ENCODE results near the gene BATF3.

The BATF3 gene, protein sequence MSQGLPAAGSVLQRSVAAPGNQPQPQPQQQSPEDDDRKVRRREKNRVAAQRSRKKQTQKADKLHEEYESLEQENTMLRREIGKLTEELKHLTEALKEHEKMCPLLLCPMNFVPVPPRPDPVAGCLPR

GRCh38 chr1:212699625-212700222 lies at the start of gene BATF3:
TSS of gene BATF3 (minus strand) at chr1:212699840. CDS start at chr1:212699762, 78 bp downstream.
- peaks cover 37% of the 10 kb centered on the region for H3K4me1 ChIP-seq
- peak within 1 kb of the TSS; percentile 66 for H3K9ac ChIP-seq
- no peaks in the 10 kb centered on the region for H3K27me3 ChIP-seq

DNA sequence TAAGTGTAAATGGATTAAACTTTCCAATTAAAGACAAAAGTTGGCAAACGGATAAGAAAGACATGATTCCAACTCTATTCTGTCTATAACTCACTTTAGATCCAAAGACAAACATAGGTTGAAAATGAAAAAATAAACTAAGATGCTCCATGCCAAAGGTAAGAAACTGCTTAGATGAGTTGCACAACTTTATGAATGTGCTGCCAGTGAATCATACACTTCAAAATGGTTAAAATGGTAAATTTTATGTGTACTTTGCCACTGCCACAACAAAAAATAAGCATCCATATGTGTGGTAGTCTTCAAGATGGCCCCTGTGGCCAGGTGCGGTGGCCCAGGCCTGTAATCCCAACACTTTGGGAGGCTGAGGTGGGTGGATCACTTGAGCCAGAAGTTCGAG lies 46.9 kb upstream of the BATF3 start:
- Histone ChIP-seq H3K27ac (no peak overlapping the region), H3K4me2 (no peak overlapping the region), H4K20me1 (no peaks in the 10 kb centered on the region), H3K27me3 (no peaks in the 10 kb centered on the region), H3K9ac (no peak overlapping the region), H3K9me3 (peaks cover 17% of the 10 kb centered on the region), H3K4me3 (no peak overlapping the region), H3K4me1 (peaks cover 5% of the 10 kb centered on the region), H3K36me3 (peaks cover 33% of the 10 kb centered on the region)
- TF ChIP-seq Cebpa-rat (IDR thresholded peaks at IDR 0.05) = no peak

More at GRCh38 chr1:212699625-212700222, at the start of gene BATF3:
- Histone ChIP-seq H3K4me3 (peak within 1 kb of the TSS; percentile 74), H3K4me2 (peak within 1 kb of the TSS; percentile 98), H3K27ac (peak within 1 kb of the TSS; percentile 51; the same call in 1 of the 2 replicates), H3K36me3 (peaks cover 4% of the 10 kb centered on the region; the same call in 1 of the 2 replicates), H4K20me1 (no peaks in the 10 kb centered on the region), H3K9me3 (no peaks in the 10 kb centered on the region)
- 0 out of 2 replicates have a peak, but pooled peaks have one; percentile 19 for TF ChIP-seq Cebpa-rat (IDR thresholded peaks at IDR 0.05)

GRCh38 chr1:212745303-212745702 lies 45.7 kb upstream of the BATF3 start:
- TF ChIP-seq Cebpa-rat (IDR thresholded peaks at IDR 0.05) = no peak
- Histone ChIP-seq H3K4me3 (no peak overlapping the region), H3K4me1 (peaks cover 4% of the 10 kb centered on the region)

DNA sequence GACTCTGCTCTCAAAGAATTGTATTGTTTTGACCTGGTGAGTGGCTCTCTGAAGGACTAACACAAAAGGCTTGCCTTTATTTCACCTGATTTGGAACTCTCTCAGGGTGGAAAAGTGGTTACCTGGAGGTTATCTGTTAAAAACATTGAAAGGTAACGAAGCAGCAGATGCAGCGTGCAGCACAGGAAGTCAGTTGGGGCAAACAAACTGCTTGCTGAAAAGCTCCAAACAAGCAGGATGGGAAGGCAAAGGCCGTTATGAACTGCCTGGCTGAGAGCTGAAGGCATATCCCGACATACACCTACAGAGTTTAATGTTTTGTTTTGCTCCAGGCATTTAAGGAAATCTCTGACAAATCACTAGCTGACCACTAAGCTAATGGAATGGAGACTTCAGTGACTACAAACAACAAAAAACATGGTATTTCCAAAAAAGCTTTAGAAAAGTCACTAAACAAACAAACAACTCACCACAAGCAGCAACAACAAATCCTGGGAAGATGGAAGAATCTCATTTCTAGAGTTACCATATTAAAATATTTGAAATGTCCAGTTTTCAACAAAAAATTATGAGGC lies 44.3 kb upstream of the BATF3 start:
- H3K27ac ChIP-seq = no peak overlapping the region
- H3K4me2 ChIP-seq = no peak overlapping the region
- no peak overlapping the region for H3K4me3 ChIP-seq
- TF ChIP-seq Cebpa-rat (IDR thresholded peaks at IDR 0.05) = no peak
- peaks cover 21% of the 10 kb centered on the region for H3K9me3 ChIP-seq
- peaks cover 46% of the 10 kb centered on the region for H3K36me3 ChIP-seq
- H4K20me1 ChIP-seq = no peaks in the 10 kb centered on the region
- no peaks in the 10 kb centered on the region for H3K4me1 ChIP-seq
- no peaks in the 10 kb centered on the region for H3K27me3 ChIP-seq
- no peak overlapping the region for H3K9ac ChIP-seq

More at GRCh38 chr1:212745303-212745702, 45.7 kb upstream of the BATF3 start:
- Histone ChIP-seq H3K9ac (no peak overlapping the region), H4K20me1 (no peaks in the 10 kb centered on the region), H3K9me3 (peaks cover 21% of the 10 kb centered on the region), H3K27ac (no peak overlapping the region), H3K36me3 (peaks cover 41% of the 10 kb centered on the region), H3K4me2 (no peak overlapping the region), H3K27me3 (no peaks in the 10 kb centered on the region)

DNA sequence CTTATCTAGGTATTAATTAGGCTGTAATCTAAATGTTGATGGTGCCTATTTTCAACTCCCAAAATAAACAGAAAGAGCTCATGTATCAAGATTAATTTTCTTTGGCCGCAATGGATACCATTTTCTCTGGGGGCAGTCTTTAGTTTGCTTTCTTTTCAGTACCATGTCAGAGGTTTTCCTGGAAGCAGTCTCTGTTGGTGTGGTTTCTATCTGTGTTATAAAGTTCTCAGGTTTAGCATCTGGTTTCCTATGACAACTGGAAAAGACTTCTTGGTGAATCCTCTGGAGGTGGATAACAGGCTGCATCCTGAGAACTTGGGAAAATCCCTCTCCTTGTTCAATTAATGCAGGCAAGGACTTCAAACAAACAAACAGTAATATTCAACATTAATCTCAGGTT lies 38.7 kb upstream of the BATF3 start:
- Histone ChIP-seq H3K9ac (no peak overlapping the region), H3K27me3 (no peaks in the 10 kb centered on the region), H3K36me3 (peaks cover 46% of the 10 kb centered on the region), H4K20me1 (no peaks in the 10 kb centered on the region), H3K27ac (no peak overlapping the region), H3K4me2 (no peak overlapping the region), H3K9me3 (peaks cover 8% of the 10 kb centered on the region), H3K4me1 (no peaks in the 10 kb centered on the region), H3K4me3 (no peak overlapping the region)
- TF ChIP-seq Cebpa-rat (IDR thresholded peaks at IDR 0.05) = no peak

DNA sequence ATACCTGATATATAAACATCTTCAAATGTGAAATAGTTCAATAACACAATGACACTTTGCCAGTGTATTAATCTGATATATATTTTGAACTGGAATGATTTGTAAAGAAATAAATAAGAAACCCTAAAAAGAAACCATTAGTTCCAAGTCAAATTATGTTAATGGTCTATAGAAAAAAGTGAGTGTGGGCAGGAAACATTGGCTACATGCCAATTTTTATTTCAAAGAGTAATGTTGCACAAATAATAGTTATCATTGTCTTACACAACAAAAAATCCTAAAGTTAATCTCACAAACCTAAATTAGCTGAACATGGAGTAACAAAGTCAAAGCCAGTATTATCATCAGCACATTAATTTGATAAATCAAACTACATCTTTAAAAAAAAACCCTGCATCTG lies 37.9 kb upstream of the BATF3 start:
- Histone ChIP-seq H4K20me1 (no peaks in the 10 kb centered on the region), H3K9me3 (peaks cover 8% of the 10 kb centered on the region), H3K27me3 (no peaks in the 10 kb centered on the region), H3K36me3 (peaks cover 50% of the 10 kb centered on the region), H3K9ac (no peak overlapping the region), H3K27ac (no peak overlapping the region), H3K4me1 (no peaks in the 10 kb centered on the region), H3K4me2 (no peak overlapping the region), H3K4me3 (no peak overlapping the region)
- TF ChIP-seq Cebpa-rat (IDR thresholded peaks at IDR 0.05) = no peak

DNA sequence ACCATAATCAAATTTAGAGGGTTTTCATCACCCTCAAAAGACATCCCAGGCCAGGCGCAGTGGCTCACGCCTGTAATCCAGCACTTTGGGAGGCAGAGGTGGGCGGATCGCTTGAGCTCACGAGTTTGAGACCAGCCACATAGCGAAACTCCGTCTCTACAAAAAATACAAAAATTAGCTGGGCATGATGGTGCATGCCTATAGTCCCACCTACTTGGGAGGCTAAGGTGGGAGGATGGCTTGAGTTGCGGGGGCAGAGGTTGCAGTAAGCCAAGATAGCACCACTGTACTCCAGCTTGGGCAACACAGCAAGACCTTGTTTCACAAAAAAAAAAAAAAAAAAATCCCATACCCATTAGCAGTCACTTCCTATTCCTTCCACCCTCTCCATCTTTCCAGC lies 33.5 kb upstream of the BATF3 start:
- no peak for TF ChIP-seq Cebpa-rat (IDR thresholded peaks at IDR 0.05)
- H4K20me1 ChIP-seq = no peaks in the 10 kb centered on the region

GRCh38 chr1:212731630-212732029 lies 32.0 kb upstream of the BATF3 start:
- Histone ChIP-seq H3K27ac (no peak overlapping the region), H4K20me1 (no peaks in the 10 kb centered on the region), H3K9ac (no peak overlapping the region), H3K27me3 (no peaks in the 10 kb centered on the region), H3K36me3 (peaks cover 29% of the 10 kb centered on the region), H3K4me1 (no peaks in the 10 kb centered on the region), H3K4me3 (no peak overlapping the region), H3K4me2 (no peak overlapping the region), H3K9me3 (0 out of 2 replicates have a peak, but pooled peaks cover 1% of the 10 kb centered on the region)
- no peak for TF ChIP-seq Cebpa-rat (IDR thresholded peaks at IDR 0.05)

More for the DNA sequence above, 33.5 kb upstream of the BATF3 start:
- Histone ChIP-seq H3K27ac (no peak overlapping the region), H3K9me3 (no peaks in the 10 kb centered on the region), H3K4me1 (no peaks in the 10 kb centered on the region), H3K36me3 (peaks cover 25% of the 10 kb centered on the region), H3K27me3 (no peaks in the 10 kb centered on the region), H3K4me3 (no peak overlapping the region), H3K4me2 (no peak overlapping the region), H3K9ac (no peak overlapping the region)

GRCh38 chr1:212728606-212729005 lies 29.0 kb upstream of the BATF3 start:
- Histone ChIP-seq H3K4me2 (no peak overlapping the region), H4K20me1 (no peaks in the 10 kb centered on the region), H3K27me3 (no peaks in the 10 kb centered on the region), H3K36me3 (peaks cover 17% of the 10 kb centered on the region), H3K4me1 (no peaks in the 10 kb centered on the region), H3K4me3 (no peak overlapping the region), H3K9ac (no peak overlapping the region), H3K27ac (no peak overlapping the region), H3K9me3 (peaks cover 25% of the 10 kb centered on the region)
- no peak for TF ChIP-seq Cebpa-rat (IDR thresholded peaks at IDR 0.05)

Measured in BLaER1 (cell line).